Heart left ventricle (tissue), 16 donors: ENCODE data around the gene PDZD4. TPM values are rescaled to one million over a fixed set of nuclear protein-coding genes. Genes with fewer than 3 reads are reported as not detected.

Experiments used
- ATAC-seq, 4 donors: fragments of 200-7000 bp; cut with Tn5 transposase; one replicate each; pipeline ENCODE4 v1.9.1; 2020 to 2022; ENCODE audit warnings: moderate library complexity in 4 of 4, mild to moderate bottlenecking in 3 of 4, moderate number of reproducible peaks in 1 of 4
- DNase-seq, 5 donors: peaks; one replicate each; pipeline ENCODE4 v3.0.0-alpha.2; 2020
- H3K27ac ChIP-seq, 12 donors: fragments of 200-600 bp; sonication (generic) in 4 of 12; one replicate each; pipeline versions ENCODE4 v1.5.0 to v1.8.0; 2016 to 2022; ENCODE audit warnings: mild to moderate bottlenecking in 2 of 12
- H3K27me3 ChIP-seq, 9 donors: fragments of 200-600 bp; sonication (generic) in 2 of 9; one replicate each; pipeline versions ENCODE4 v1.5.1 to v1.8.0; 2016 to 2022; ENCODE audit warnings: mild to moderate bottlenecking in 3 of 9
- H3K36me3 ChIP-seq, 9 donors: fragments of 200-600 bp; sonication (generic) in 2 of 9; one replicate each; pipeline versions ENCODE4 v1.5.0 to v1.8.0; 2018 to 2022; ENCODE audit warnings: mild to moderate bottlenecking in 2 of 9
- H3K4me1 ChIP-seq, 12 donors: fragments of 200-600 bp; sonication (generic) in 4 of 12; one replicate each; pipeline versions ENCODE4 v1.5.0 to v1.8.0; 2016 to 2022; ENCODE audit warnings: mild to moderate bottlenecking in 3 of 12
- H3K4me3 ChIP-seq, 12 donors: fragments of 200-600 bp; sonication (generic) in 4 of 12; one replicate each; pipeline versions ENCODE4 v1.5.0 to v1.8.0; 2017 to 2022; ENCODE audit warnings: mild to moderate bottlenecking in 9 of 12, moderate library complexity in 4 of 12
- H3K9me3 ChIP-seq, 12 donors: fragments of 200-600 bp; sonication (generic) in 4 of 12; one replicate each; pipeline versions ENCODE4 v1.5.0 to v1.8.0; 2016 to 2022; ENCODE audit warnings: mild to moderate bottlenecking in 1 of 12
- CTCF ChIP-seq, 12 donors: fragments of 200-600 bp; sonication (generic) in 4 of 12; IDR thresholded peaks; one replicate each; pipeline versions ENCODE4 v1.5.0 to v1.8.0; 2018 to 2022; ENCODE audit warnings: antibody characterized with exemption in 12 of 12, mild to moderate bottlenecking in 5 of 12
- POLR2A ChIP-seq, 2 donors: fragments of 450-650 bp; IDR thresholded peaks; one replicate each; pipeline ENCODE4 v1.6.1; 2017; ENCODE audit warnings: antibody characterized with exemption in 2 of 2, mild to moderate bottlenecking in 2 of 2, moderate library complexity in 2 of 2
- WGBS, 4 donors: extraction: QIAGEN DNeasy Blood & Tissue Kit in 2 of 4; methylation state at CpG; one replicate each; pipeline versions ENCODE4 v1.1.5 to v1.1.7; 2013 to 2018; 5-methylcytosine and 5-hydroxymethylcytosine counted together
- intact Hi-C, 10 donors: fragments of 100-400 bp; cut with DNase I; formaldehyde crosslinking; loops; one replicate each; pipeline versions ENCODE4 v1.11.1 to v1.14.2; 2022
- polyA plus RNA-seq, 2 donors: library from polyadenylated mRNA; stranded (reverse); fragments of 200-250 nt; gene quantifications; one replicate each; pipeline ENCODE4 v1.2.3, GENCODE V29; 2013
- total RNA-seq, 9 donors: library from RNA; depleted of rRNA in 2 of 9; stranded (reverse); fragments of >200 nt in 2 of 9; fragmentation: NEBNext Ultra II Directional in 3 of 9; extraction: Animal tissue kit (Norgen Biotek cat#: 25700) in 3 of 9; gene quantifications; one replicate each; pipeline versions ENCODE4 v1.1.0 to v1.2.4, GENCODE V29; 2016 to 2023
- donor health status: ischemic (EF 13 %, LVEDD 7.1; RV severe dilation, severe dysfunction).
- donor health status: healthy with polysubstance abuse.
- donor health status: DM: no; HTN: yes; CAD: no.
- donor health status: DM: no; HTN: no; CAD: no.
- donor health status: ischemic (EF 25% LVEDD 6.9; RV normal size, moderate dysfunction).
- donor health status: ischemic (EF 25% LVEDD 5.7; RV mildly dilated, moderate dysfunction).
- donor health status: healthy.
- donor health status: DM: yes; HTN: yes; CAD: no.
- donor health status: ischemic (EF 35%, LVEDD 5.7; RV mildly dilated, moderate dysfunction).
- donor health status: nonischemic (EF 11% LVEDD 7.7; RV severe dilation, severe dysfunction).
- donor health status: DM: yes; HTN: yes; CAD: no.
- donor health status: PGD.
- donor health status: ischemic (EF 29% LVEDD 5.4; RV normal size, mild dysfunction).
- donor health status: nonischemic (EF 23%, LVEDD 6.1; RV moderate dilation, normal function).

PDZD4 gene
- total and polyA plus RNA-seq, 11 donors = 1.7 to 4.0 (median 2.4) TPM

- no peak for ATAC-seq
- intact Hi-C loops = loop anchor here in 7 of 10 donors (2.0 to 5.0 kb wide), 3 partner anchors 190 to 770 kb away; no protein-coding TSS in a partner anchor
- Histone ChIP-seq H3K27me3 (peaks cover 0 to 4% (median 0%) of the 10 kb centered on the region in 9 donors), H3K27ac (no peak overlapping the region), H3K9me3 (peaks cover 0 to 3% (median 0%) of the 10 kb centered on the region in 12 donors), H3K4me3 (no peak overlapping the region), H3K4me1 (peaks cover 0 to 26% (median 5%) of the 10 kb centered on the region in 12 donors), H3K36me3 (no peaks in the 10 kb centered on the region)
- DNase-seq = no peak
- TF ChIP-seq POLR2A (IDR thresholded peaks at IDR 0.05) = no peak
- no peak for TF ChIP-seq CTCF (IDR thresholded peaks at IDR 0.05)
- WGBS, 4 donors = 81 to 89% (median 84%) methylated on average over 15 of the region's 15 CpGs
Measured at GRCh38 chrX:153761863-153762262, 68.5 kb downstream of the PDZD4 start.

GRCh38 chrX:153755136-153755535, 75.2 kb downstream of the PDZD4 start:
- peaks cover 0 to 13% (median 0%) of the 10 kb centered on the region in 12 donors for H3K9me3 ChIP-seq
- DNase-seq (no peak), ATAC-seq (no peak)
- no peak overlapping the region for H3K4me3 ChIP-seq
- WGBS, 4 donors = 65 to 91% (median 74%) methylated on average over 1 of the region's 1 CpG
- H3K36me3 ChIP-seq = no peaks in the 10 kb centered on the region
- H3K27ac ChIP-seq = no peak overlapping the region
- no peaks in the 10 kb centered on the region for H3K4me1 ChIP-seq
- TF ChIP-seq POLR2A (IDR thresholded peaks at IDR 0.05) (no peak), CTCF (IDR thresholded peaks at IDR 0.05) (no peak)
- intact Hi-C loops = no loop called here
- H3K27me3 ChIP-seq = peaks cover 0 to 4% (median 0%) of the 10 kb centered on the region in 9 donors

Other genes with a start within 250 kb of the PDZD4 start
- 10 to 100 TPM; 16.2 to 87.3 (median 36.9) TPM for gene CCNQ, start 231.4 kb downstream of the PDZD4 start, total RNA-seq
- 100 to 1,000 TPM in 1 of 2 donors, 10 to 100 TPM in 1; 85.0 to 126 TPM for gene CCNQ, start 231.4 kb downstream of the PDZD4 start, polyA plus RNA-seq
- under 1 TPM in 1 of 9 donors, not detected in 8; 0.25 TPM for gene DUSP9, start 183.3 kb downstream of the PDZD4 start, total RNA-seq
- under 1 TPM in 1 of 2 donors, not detected in 1; 0.04 TPM for gene DUSP9, start 183.3 kb downstream of the PDZD4 start, polyA plus RNA-seq
- gene PNCK, start 156.7 kb downstream of the PDZD4 start, total RNA-seq = 1 to 10 TPM; 3.1 to 7.3 (median 6.6) TPM
- gene PNCK, start 156.7 kb downstream of the PDZD4 start, polyA plus RNA-seq = 1 to 10 TPM; 1.4 to 3.2 TPM
- gene SLC6A8, start 142.6 kb downstream of the PDZD4 start, total RNA-seq = 100 to 1,000 TPM; 113 to 203 (median 179) TPM
- 100 to 1,000 TPM; 138 to 241 TPM for gene SLC6A8, start 142.6 kb downstream of the PDZD4 start, polyA plus RNA-seq
- gene BCAP31, start 106.2 kb downstream of the PDZD4 start, total RNA-seq = 100 to 1,000 TPM in 5 of 9 donors, 10 to 100 TPM in 4; 59.9 to 162 (median 102) TPM
- gene BCAP31, start 106.2 kb downstream of the PDZD4 start, polyA plus RNA-seq = 100 to 1,000 TPM in 1 of 2 donors, 10 to 100 TPM in 1; 87.7 to 158 TPM
- gene ABCD1, start 105.7 kb downstream of the PDZD4 start, total RNA-seq = 10 to 100 TPM; 13.5 to 25.6 (median 17.6) TPM
- 10 to 100 TPM; 12.9 to 13.5 TPM for gene ABCD1, start 105.7 kb downstream of the PDZD4 start, polyA plus RNA-seq
- 1 to 10 TPM; 1.6 to 8.6 (median 3.5) TPM for gene PLXNB3, start 66.3 kb downstream of the PDZD4 start, total RNA-seq
- gene PLXNB3, start 66.3 kb downstream of the PDZD4 start, polyA plus RNA-seq = 1 to 10 TPM in 1 of 2 donors, under 1 TPM in 1; 0.51 to 2.8 TPM
- gene SRPK3, start 49.5 kb downstream of the PDZD4 start, total RNA-seq = 10 to 100 TPM; 31.9 to 49.7 (median 38.9) TPM
- gene SRPK3, start 49.5 kb downstream of the PDZD4 start, polyA plus RNA-seq = 10 to 100 TPM in 1 of 2 donors, 1 to 10 TPM in 1; 8.8 to 39.8 TPM
- gene IDH3G, start 36.2 kb downstream of the PDZD4 start, total RNA-seq = 100 to 1,000 TPM in 2 of 9 donors, 10 to 100 TPM in 7; 58.1 to 162 (median 71.2) TPM
- 10 to 100 TPM; 76.5 to 78.6 TPM for gene IDH3G, start 36.2 kb downstream of the PDZD4 start, polyA plus RNA-seq
- 100 to 1,000 TPM; 119 to 225 (median 135) TPM for gene SSR4, start 35.9 kb downstream of the PDZD4 start, total RNA-seq
- gene SSR4, start 35.9 kb downstream of the PDZD4 start, polyA plus RNA-seq = 100 to 1,000 TPM; 306 to 307 TPM
- gene L1CAM, start 55.6 kb upstream of the PDZD4 start, total RNA-seq = 10 to 100 TPM in 1 of 9 donors, 1 to 10 TPM in 7, under 1 TPM in 1; 0.99 to 11.0 (median 3.1) TPM
- gene L1CAM, start 55.6 kb upstream of the PDZD4 start, polyA plus RNA-seq = 1 to 10 TPM; 1.3 to 1.8 TPM
- 10 to 100 TPM in 1 of 9 donors, 1 to 10 TPM in 8; 2.2 to 10.5 (median 3.0) TPM for gene AVPR2, start 74.1 kb upstream of the PDZD4 start, total RNA-seq
- 1 to 10 TPM; 4.0 to 7.5 TPM for gene AVPR2, start 74.1 kb upstream of the PDZD4 start, polyA plus RNA-seq
- 10 to 100 TPM in 4 of 9 donors, 1 to 10 TPM in 5; 6.8 to 55.8 (median 9.5) TPM for gene ARHGAP4, start 95.7 kb upstream of the PDZD4 start, total RNA-seq
- 10 to 100 TPM; 15.9 to 25.1 TPM for gene ARHGAP4, start 95.7 kb upstream of the PDZD4 start, polyA plus RNA-seq
- 100 to 1,000 TPM in 2 of 9 donors, 10 to 100 TPM in 7; 52.5 to 112 (median 72.1) TPM for gene NAA10, start 104.5 kb upstream of the PDZD4 start, total RNA-seq
- gene NAA10, start 104.5 kb upstream of the PDZD4 start, polyA plus RNA-seq = 100 to 1,000 TPM; 120 to 221 TPM
- 10 to 100 TPM in 5 of 9 donors, 1 to 10 TPM in 4; 5.1 to 35.5 (median 10.2) TPM for gene RENBP, start 114.1 kb upstream of the PDZD4 start, total RNA-seq
- 1 to 10 TPM; 6.4 to 9.8 TPM for gene RENBP, start 114.1 kb upstream of the PDZD4 start, polyA plus RNA-seq
- gene HCFC1, start 141.3 kb upstream of the PDZD4 start, total RNA-seq = 10 to 100 TPM; 22.7 to 72.6 (median 34.8) TPM
- 10 to 100 TPM; 11.8 to 23.0 TPM for gene HCFC1, start 141.3 kb upstream of the PDZD4 start, polyA plus RNA-seq
- gene TMEM187, start 142.2 kb upstream of the PDZD4 start, total RNA-seq = 10 to 100 TPM in 2 of 9 donors, 1 to 10 TPM in 7; 3.5 to 11.4 (median 8.3) TPM
- 1 to 10 TPM; 3.2 to 7.0 TPM for gene TMEM187, start 142.2 kb upstream of the PDZD4 start, polyA plus RNA-seq
- gene IRAK1, start 189.4 kb upstream of the PDZD4 start, total RNA-seq = 10 to 100 TPM; 22.0 to 79.2 (median 29.7) TPM
- 10 to 100 TPM; 23.8 to 89.3 TPM for gene IRAK1, start 189.4 kb upstream of the PDZD4 start, polyA plus RNA-seq